Kidney (tissue), 14 donors: ENCODE data around the gene CBFA2T3. TPM values are rescaled to one million over a fixed set of nuclear protein-coding genes. Genes with fewer than 3 reads are reported as not detected.

Experiments
- DNase-seq, 5 donors: peaks; one replicate each; pipeline ENCODE4 v3.0.0-alpha.2; 2013 to 2020
- FAIRE-seq: peaks from 2 replicates; lab custom pipeline; 2012; peaks lifted over from hg19 to GRCh38; lab: Jason Lieb, UNC
- H3K27ac ChIP-seq, 2 donors: one replicate each; pipeline ENCODE4 v1.7.0; 2013; ENCODE audit warnings: low read depth in 2 of 2, low read length in 2 of 2, inconsistent platforms in 1 of 2
- H3K27me3 ChIP-seq: one replicate; pipeline ENCODE4 v1.7.1; 2013; ENCODE audit warnings: low read length, inconsistent platforms; ENCODE audit not compliant: control insufficient read depth, insufficient read depth
- H3K36me3 ChIP-seq, 3 donors: one replicate each; pipeline versions ENCODE4 v1.7.0 to v1.7.1; 2013; ENCODE audit warnings: low read length in 3 of 3, control low read depth in 1 of 3, inconsistent platforms in 1 of 3; ENCODE audit not compliant: insufficient read depth in 3 of 3, control insufficient read depth in 2 of 3
- H3K4me1 ChIP-seq, 3 donors: one replicate each; pipeline versions ENCODE4 v1.7.0 to v1.7.1; 2013; ENCODE audit warnings: low read length in 3 of 3, inconsistent platforms in 1 of 3, low read depth in 1 of 3; ENCODE audit not compliant: control insufficient read depth in 2 of 3, insufficient read depth in 2 of 3
- H3K4me3 ChIP-seq, 3 donors: one replicate each; pipeline versions ENCODE4 v1.7.0 to v1.8.1; 2013; ENCODE audit warnings: low read length in 3 of 3, control low read depth in 1 of 3, inconsistent platforms in 1 of 3
- H3K9ac ChIP-seq, 3 donors: one replicate each; pipeline versions ENCODE4 v1.7.0 to v1.7.1; 2013; ENCODE audit warnings: low read length in 3 of 3, control low read depth in 1 of 3, inconsistent platforms in 1 of 3
- H3K9me3 ChIP-seq, 3 donors: one replicate each; pipeline versions ENCODE4 v1.7.0 to v1.7.1; 2013; ENCODE audit warnings: low read length in 3 of 3, control low read depth in 1 of 3, inconsistent platforms in 1 of 3; ENCODE audit not compliant: control insufficient read depth in 2 of 3, insufficient read depth in 1 of 3
- CTCF ChIP-seq: IDR thresholded peaks from 3 replicates; pipeline ENCODE4 v1.5.1; 2012; ENCODE audit warnings: mild to moderate bottlenecking, moderate library complexity, borderline replicate concordance; ENCODE audit not compliant: insufficient read depth; ENCODE audit errors: extremely low read depth
- intact Hi-C: fragments of 100-400 bp; cut with DNase I; formaldehyde crosslinking; loops from one replicate; pipeline ENCODE4 v1.11.1; 2022
- polyA plus RNA-seq: library from polyadenylated mRNA; stranded (reverse); fragments of 350-450 nt; fragmentation: Illumina TruSeq; extraction: RNeasy Lipid Tissue Mini Kit (QIAGEN cat#74804); gene quantifications from one replicate; pipeline ENCODE4 v1.2.3, GENCODE V29; 2014; ENCODE audit warnings: low read depth, low replicate concordance; ENCODE audit not compliant: insufficient read depth
- total RNA-seq: library from RNA; stranded (reverse); fragmentation: NEBNext Ultra II Directional; extraction: Animal tissue kit (Norgen Biotek cat#: 25700); gene quantifications from one replicate; pipeline ENCODE4 v1.2.1, GENCODE V29; 2021
- donor health status: control.
- donor health status: control.
- donor health status: control.
- donor health status: control.
- donor health status: control.
- donor health status: DM: yes; HTN: yes; CAD: no.
- donor health status: Normal renal cell carcinoma (clear cell type).

CBFA2T3 gene
- total and polyA plus RNA-seq, 2 donors from 2014 or later: 0.75 to 8.0 TPM

- intact Hi-C loops: no loop called here
- FAIRE-seq: no peak
- Histone ChIP-seq H3K4me1 (no peaks in the 10 kb centered on the region), H3K9ac (no peak overlapping the region), H3K4me3 (no peak overlapping the region), H3K27ac (no peak overlapping the region), H3K9me3 (no peaks in the 10 kb centered on the region), H3K36me3 (no peaks in the 10 kb centered on the region), H3K27me3 (no peaks in the 10 kb centered on the region)
- TF ChIP-seq CTCF: no peak
- DNase-seq: no peak
Measured at GRCh38 chr16:88985521-88985920, 8.5 kb upstream of the CBFA2T3 start.

GRCh38 chr16:88983771-88984687 lies 7.0 kb upstream of the CBFA2T3 start:
- FAIRE-seq (no peak), DNase-seq (no peak)
- no peak overlapping the region for H3K4me3 ChIP-seq
- no peak overlapping the region for H3K27ac ChIP-seq
- no peak overlapping the region for H3K9ac ChIP-seq
- H3K9me3 ChIP-seq: no peaks in the 10 kb centered on the region
- TF ChIP-seq CTCF: no peak
- intact Hi-C loops: no loop called here
- H3K27me3 ChIP-seq: no peaks in the 10 kb centered on the region
- no peaks in the 10 kb centered on the region for H3K4me1 ChIP-seq
- no peaks in the 10 kb centered on the region for H3K36me3 ChIP-seq

- DNase-seq (no peak), FAIRE-seq (no peak)
- Histone ChIP-seq H3K36me3 (no peaks in the 10 kb centered on the region), H3K4me1 (no peaks in the 10 kb centered on the region), H3K4me3 (no peak overlapping the region), H3K9me3 (no peaks in the 10 kb centered on the region), H3K27ac (no peak overlapping the region), H3K9ac (no peak overlapping the region), H3K27me3 (no peaks in the 10 kb centered on the region)
- intact Hi-C loops: no loop called here
- no peak for TF ChIP-seq CTCF
Measured at GRCh38 chr16:88983165-88983564, 6.2 kb upstream of the CBFA2T3 start.
